T-cell (primary cell): ENCODE results near the gene KIAA1549. TPM values are rescaled to one million over a fixed set of nuclear protein-coding genes. Genes with fewer than 3 reads are reported as not detected.

ENCODE experiments used
- ATAC-seq, 4 experiments: fragments of 200-7000 bp in 3 of 4; fragments of 150-1000 bp in 1 of 4; cut with Tn5 transposase; replicated peaks in 1 of 4; 1 replicate in 3 of 4; 2 replicates in 1 of 4; pipeline ENCODE4 v1.10.0; 2021; ENCODE audit warnings: moderate library complexity in 3 of 4, mild to moderate bottlenecking in 2 of 4, moderate number of reproducible peaks in 1 of 4
- CTCF ChIA-PET, 2 donors: fragments of 300-600 bp; sonication (Branson Sonifier 250); formaldehyde crosslinking; loops; one replicate each; lab custom pipeline; 2022; ENCODE audit warnings: antibody characterized with exemption in 2 of 2; lab: Charles Lee
- POLR2A ChIA-PET, 2 donors: fragments of 300-600 bp; sonication (Branson Sonifier 250); formaldehyde crosslinking; loops; one replicate each; lab custom pipeline; 2022; ENCODE audit warnings: antibody characterized with exemption in 2 of 2; lab: Charles Lee
- DNase-seq, 35 experiments: peaks; one replicate each; pipeline versions ENCODE4 v3.0.0 to v3.0.0-alpha.2; 2013 to 2023
- H3K27ac ChIP-seq: one replicate; pipeline ENCODE4 v1.5.1; 2013; ENCODE audit warnings: low read length
- H3K27me3 ChIP-seq, 2 experiments: replicated peaks in 1 of 2; 1 replicate in 1 of 2; 2 replicates in 1 of 2; pipeline versions ENCODE4 v1.6.1 to v1.7.0; 2013; ENCODE audit warnings: low read length in 1 of 2, mixed read lengths in 1 of 2; ENCODE audit not compliant: control insufficient read depth in 2 of 2, insufficient read depth in 2 of 2; ENCODE audit errors: extremely low read depth in 1 of 2
- H3K36me3 ChIP-seq, 2 donors: 1 replicate in 1 of 2; 2 replicates in 1 of 2; pipeline versions ENCODE4 v1.6.1 to v1.7.0; 2013; ENCODE audit warnings: low read length in 1 of 2; ENCODE audit not compliant: control insufficient read depth in 2 of 2, insufficient read depth in 1 of 2; ENCODE audit errors: extremely low read depth in 1 of 2
- H3K4me1 ChIP-seq, 2 experiments: 1 replicate in 1 of 2; 2 replicates in 1 of 2; pipeline versions ENCODE4 v1.6.1 to v1.7.0; 2013; ENCODE audit warnings: low read length in 2 of 2, mixed read lengths in 1 of 2; ENCODE audit not compliant: insufficient read depth in 2 of 2, control insufficient read depth in 1 of 2; ENCODE audit errors: extremely low read depth in 1 of 2
- H3K4me3 ChIP-seq, 2 donors: 1 replicate in 1 of 2; 2 replicates in 1 of 2; pipeline versions ENCODE4 v1.5.1 to v1.7.0; 2013; ENCODE audit warnings: mild to moderate bottlenecking in 2 of 2, low read length in 1 of 2, moderate library complexity in 1 of 2; ENCODE audit not compliant: control insufficient read depth in 1 of 2; ENCODE audit errors: extremely low read depth in 1 of 2
- H3K9me3 ChIP-seq: 2 replicates; pipeline ENCODE4 v1.7.0; 2013
- H3K27ac Mint-ChIP-seq, 2 donors: one replicate each; pipeline ENCODE4 v1.8.0; 2020 to 2021; ENCODE audit warnings: mild to moderate bottlenecking in 2 of 2, mixed read lengths in 2 of 2
- H3K27me3 Mint-ChIP-seq, 2 donors: one replicate each; pipeline ENCODE4 v1.8.0; 2021 to 2022; ENCODE audit warnings: mixed read lengths in 2 of 2
- H3K36me3 Mint-ChIP-seq: one replicate; pipeline ENCODE4 v1.8.0; 2021; ENCODE audit warnings: mixed read lengths
- H3K4me1 Mint-ChIP-seq, 3 donors: one replicate each; pipeline ENCODE4 v1.8.0; 2020 to 2022; ENCODE audit warnings: mixed read lengths in 3 of 3, mild to moderate bottlenecking in 1 of 3
- H3K4me3 Mint-ChIP-seq, 3 donors: one replicate each; pipeline ENCODE4 v1.8.0; 2020 to 2022; ENCODE audit warnings: mild to moderate bottlenecking in 3 of 3, mixed read lengths in 3 of 3, moderate library complexity in 3 of 3
- H3K9me3 Mint-ChIP-seq, 3 donors: one replicate each; pipeline ENCODE4 v1.8.0; 2020 to 2022; ENCODE audit warnings: mixed read lengths in 3 of 3
- WGBS: methylation state at CpG from one replicate; pipeline ENCODE4 v1.1.5; 2013; ENCODE audit warnings: missing lambda C conversion rate; ENCODE audit not compliant: insufficient coverage; 5-methylcytosine and 5-hydroxymethylcytosine counted together
- total RNA-seq, 35 experiments: library from RNA in 6 of 35; stranded (reverse) in 6 of 35; fragments of 120-200 nt in 1 of 35; gene quantifications; one replicate each; pipeline versions ENCODE4 v1.2.1 to v1.2.4 and lab custom pipeline; 2013 to 2026

The KIAA1549 gene
- total RNA-seq, 5 donors from 2014 or later (not counting 1 experiment from before 2014, with no cell fraction given), result 0.05 to 0.29 (median 0.15) TPM

GRCh38 chr7:138828302-138828701 lies 152.9 kb downstream of the KIAA1549 start:
- Mint-ChIP-seq H3K9me3 (no peaks in the 10 kb centered on the region), H3K27me3 (peaks cover 0 to 9% of the 10 kb centered on the region in 2 donors), H3K36me3 (no peaks in the 10 kb centered on the region), H3K27ac (no peak overlapping the region), H3K4me1 (peaks cover 4 to 9% (median 7%) of the 10 kb centered on the region in 3 donors), H3K4me3 (no peak overlapping the region)
- Histone ChIP-seq H3K27ac (no peak overlapping the region), H3K36me3 (no peaks in the 10 kb centered on the region), H3K27me3 (peaks cover 0 to 4% of the 10 kb centered on the region in 2 experiments), H3K4me3 (no peak overlapping the region), H3K4me1 (no peaks in the 10 kb centered on the region), H3K9me3 (no peaks in the 10 kb centered on the region)
- DNase-seq (no peak), ATAC-seq (no peak)
- ChIA-PET CTCF (interaction anchor here in 1 of 2 donors (0.6 kb wide), 1 partner anchor 9 kb away, joined by 3 read pairs; no protein-coding TSS in a partner anchor), POLR2A (no interaction called here)
- no CpG with 5 or more reads among the region's 2 CpGs for WGBS

GRCh38 chr7:138825049-138825721 lies 156.0 kb downstream of the KIAA1549 start:
- ChIA-PET CTCF (no interaction called here), POLR2A (interaction anchor here in 1 of 2 donors (0.7 kb wide), 1 partner anchor 52 kb away, joined by 9 read pairs; no protein-coding TSS in a partner anchor)
- no peak overlapping the region for H3K4me3 ChIP-seq
- no peak for DNase-seq
- H3K36me3 ChIP-seq, result no peaks in the 10 kb centered on the region
- ATAC-seq, result no peak
- Mint-ChIP-seq H3K9me3 (no peaks in the 10 kb centered on the region), H3K4me1 (peaks cover 4 to 9% (median 7%) of the 10 kb centered on the region in 3 donors), H3K36me3 (no peaks in the 10 kb centered on the region), H3K27me3 (peaks cover 0 to 4% of the 10 kb centered on the region in 2 donors), H3K4me3 (no peak overlapping the region), H3K27ac (peak overlapping the region in 1 of 2 donors; percentile 4)
- WGBS, result 41% methylated on average over 5 of the region's 11 CpGs
- H3K27me3 ChIP-seq, result peaks cover 0 to 3% of the 10 kb centered on the region in 2 experiments
- H3K9me3 ChIP-seq, result no peaks in the 10 kb centered on the region
- H3K4me1 ChIP-seq, result no peaks in the 10 kb centered on the region
- H3K27ac ChIP-seq, result no peak overlapping the region

GRCh38 chr7:138822867-138823535 lies 158.2 kb downstream of the KIAA1549 start:
- Mint-ChIP-seq H3K27ac (no peak overlapping the region), H3K9me3 (no peaks in the 10 kb centered on the region), H3K27me3 (peaks cover 0 to 4% of the 10 kb centered on the region in 2 donors), H3K4me3 (no peak overlapping the region), H3K36me3 (no peaks in the 10 kb centered on the region), H3K4me1 (peaks cover 4 to 9% (median 7%) of the 10 kb centered on the region in 3 donors)
- ChIA-PET POLR2A (no interaction called here), CTCF (interaction anchor here in 1 of 2 donors (0.8 kb wide), 1 partner anchor 22 kb away, joined by 3 read pairs; no protein-coding TSS in a partner anchor)
- WGBS, result 100% methylated on average over 3 of the region's 11 CpGs
- no peak for DNase-seq
- no peaks in the 10 kb centered on the region for H3K4me1 ChIP-seq
- no peak overlapping the region for H3K27ac ChIP-seq
- no peaks in the 10 kb centered on the region for H3K9me3 ChIP-seq
- H3K36me3 ChIP-seq, result no peaks in the 10 kb centered on the region
- ATAC-seq, result no peak
- H3K4me3 ChIP-seq, result no peak overlapping the region
- H3K27me3 ChIP-seq, result peaks cover 0 to 3% of the 10 kb centered on the region in 2 experiments

GRCh38 chr7:138821912-138822311 lies 159.3 kb downstream of the KIAA1549 start:
- H3K4me1 ChIP-seq, result no peaks in the 10 kb centered on the region
- CTCF ChIA-PET, result no interaction called here

GRCh38 chr7:138819625-138820024 lies 161.6 kb downstream of the KIAA1549 start:
- ChIA-PET CTCF (no interaction called here), POLR2A (no interaction called here)
- 90% methylated on average over 2 of the region's 3 CpGs for WGBS
- Mint-ChIP-seq H3K9me3 (no peaks in the 10 kb centered on the region), H3K36me3 (no peaks in the 10 kb centered on the region), H3K4me1 (no peaks in the 10 kb centered on the region), H3K4me3 (no peak overlapping the region), H3K27ac (no peak overlapping the region), H3K27me3 (no peaks in the 10 kb centered on the region)
- no peaks in the 10 kb centered on the region for H3K27me3 ChIP-seq
- no peak overlapping the region for H3K4me3 ChIP-seq
- DNase-seq, result no peak
- H3K4me1 ChIP-seq, result no peaks in the 10 kb centered on the region
- H3K36me3 ChIP-seq, result no peaks in the 10 kb centered on the region
- ATAC-seq, result no peak
- no peaks in the 10 kb centered on the region for H3K9me3 ChIP-seq
- no peak overlapping the region for H3K27ac ChIP-seq

More at GRCh38 chr7:138821912-138822311, 159.3 kb downstream of the KIAA1549 start:
- no peaks in the 10 kb centered on the region for H3K36me3 ChIP-seq
- H3K9me3 ChIP-seq, result no peaks in the 10 kb centered on the region
- Mint-ChIP-seq H3K9me3 (no peaks in the 10 kb centered on the region), H3K27me3 (peaks cover 0 to 4% of the 10 kb centered on the region in 2 donors), H3K4me1 (peaks cover 4 to 9% (median 7%) of the 10 kb centered on the region in 3 donors), H3K4me3 (no peak overlapping the region), H3K27ac (no peak overlapping the region), H3K36me3 (no peaks in the 10 kb centered on the region)
- H3K27me3 ChIP-seq, result peaks cover 0 to 3% of the 10 kb centered on the region in 2 experiments
- ATAC-seq (no peak), DNase-seq (no peak)
- POLR2A ChIA-PET, result no interaction called here
- no peak overlapping the region for H3K27ac ChIP-seq
- H3K4me3 ChIP-seq, result no peak overlapping the region
- WGBS, result 92% methylated on average over 6 of the region's 7 CpGs

- Histone ChIP-seq H3K4me3 (no peak overlapping the region), H3K9me3 (no peaks in the 10 kb centered on the region), H3K27me3 (no peaks in the 10 kb centered on the region), H3K27ac (no peak overlapping the region), H3K36me3 (no peaks in the 10 kb centered on the region), H3K4me1 (peaks cover 0 to 8% of the 10 kb centered on the region in 2 experiments)
- ChIA-PET POLR2A (interaction anchor here in 1 of 2 donors (0.5 kb wide), 1 partner anchor 429 kb away, joined by 3 read pairs; no protein-coding TSS in a partner anchor), CTCF (no interaction called here)
- WGBS, result 62% methylated on average over 1 of the region's 1 CpG
- Mint-ChIP-seq H3K27me3 (no peaks in the 10 kb centered on the region), H3K4me1 (peaks cover 0 to 2% (median 0%) of the 10 kb centered on the region in 3 donors), H3K27ac (no peak overlapping the region), H3K4me3 (no peak overlapping the region), H3K9me3 (no peaks in the 10 kb centered on the region), H3K36me3 (no peaks in the 10 kb centered on the region)
- ATAC-seq, result no peak
- DNase-seq, result no peak
These were observed 164.5 kb downstream of the KIAA1549 start for GRCh38 chr7:138816650-138817049.
